Upper lobe of right lung (tissue), 1 donor: Measurements from ENCODE around the gene PARD3B. TPM values are rescaled to one million over a fixed set of nuclear protein-coding genes. Genes with fewer than 3 reads are reported as not detected.

ENCODE experiments used
- ATAC-seq: fragments of 200-7000 bp; cut with Tn5 transposase; one replicate; pipeline ENCODE4 v1.9.1; 2020; ENCODE audit warnings: mild to moderate bottlenecking, moderate library complexity
- DNase-seq: peaks from one replicate; pipeline ENCODE4 v3.0.0-alpha.2; 2020
- H3K27ac ChIP-seq: fragments of 200-600 bp; one replicate; pipeline ENCODE4 v1.8.0; 2022
- H3K27me3 ChIP-seq: fragments of 200-600 bp; one replicate; pipeline ENCODE4 v1.8.0; 2022; ENCODE audit warnings: mild to moderate bottlenecking
- H3K36me3 ChIP-seq: fragments of 200-600 bp; one replicate; pipeline ENCODE4 v1.8.0; 2022
- H3K4me1 ChIP-seq: fragments of 200-600 bp; one replicate; pipeline ENCODE4 v1.8.0; 2022
- H3K4me3 ChIP-seq: fragments of 200-600 bp; one replicate; pipeline ENCODE4 v1.8.0; 2022; ENCODE audit warnings: mild to moderate bottlenecking
- H3K9me3 ChIP-seq: fragments of 200-600 bp; one replicate; pipeline ENCODE4 v1.8.0; 2022
- intact Hi-C: fragments of 100-400 bp; cut with DNase I; formaldehyde crosslinking; loops from one replicate; pipeline ENCODE4 v1.11.0; 2022
- total RNA-seq: library from RNA; stranded (reverse); fragmentation: NEBNext Ultra II Directional; extraction: Animal tissue kit (Norgen Biotek cat#: 25700); gene quantifications from one replicate; pipeline ENCODE4 v1.2.1, GENCODE V29; 2021
- TF ChIP-seq, protein P1 (sequence below): fragments of 200-600 bp; IDR thresholded peaks from one replicate; pipeline ENCODE4 v1.8.0; 2022; ENCODE audit warnings: antibody characterized with exemption
- donor health status: DM: no; HTN: yes; CAD: no; lungs with severe emphysema.

The PARD3B gene
- total RNA-seq, 1 donor from 2014 or later: 32.5 TPM

DNA sequence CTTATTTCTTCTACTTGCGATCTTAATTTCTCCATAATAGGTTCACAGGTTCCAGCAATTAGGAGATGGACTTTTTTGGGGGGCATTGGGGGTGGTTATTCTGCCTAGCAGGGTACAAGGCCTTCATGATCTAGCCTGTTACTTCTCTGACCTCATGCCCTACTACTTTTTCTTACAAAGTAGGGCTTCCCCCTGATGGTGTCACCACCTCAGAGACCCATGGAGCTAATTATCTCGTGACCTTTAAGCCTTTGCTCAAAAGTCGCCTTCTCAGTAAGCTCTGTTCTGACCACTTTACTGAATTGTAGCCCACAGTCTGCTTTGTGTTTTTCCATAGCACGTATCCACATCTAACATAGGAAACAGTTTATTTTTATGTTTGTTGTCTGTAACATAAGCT, 458.0 kb downstream of the PARD3B start:
- no peaks in the 10 kb centered on the region for H3K36me3 ChIP-seq
- DNase-seq: no peak
- no peak for ATAC-seq
- H3K27me3 ChIP-seq: no peaks in the 10 kb centered on the region
- TF ChIP-seq, protein P1, sequence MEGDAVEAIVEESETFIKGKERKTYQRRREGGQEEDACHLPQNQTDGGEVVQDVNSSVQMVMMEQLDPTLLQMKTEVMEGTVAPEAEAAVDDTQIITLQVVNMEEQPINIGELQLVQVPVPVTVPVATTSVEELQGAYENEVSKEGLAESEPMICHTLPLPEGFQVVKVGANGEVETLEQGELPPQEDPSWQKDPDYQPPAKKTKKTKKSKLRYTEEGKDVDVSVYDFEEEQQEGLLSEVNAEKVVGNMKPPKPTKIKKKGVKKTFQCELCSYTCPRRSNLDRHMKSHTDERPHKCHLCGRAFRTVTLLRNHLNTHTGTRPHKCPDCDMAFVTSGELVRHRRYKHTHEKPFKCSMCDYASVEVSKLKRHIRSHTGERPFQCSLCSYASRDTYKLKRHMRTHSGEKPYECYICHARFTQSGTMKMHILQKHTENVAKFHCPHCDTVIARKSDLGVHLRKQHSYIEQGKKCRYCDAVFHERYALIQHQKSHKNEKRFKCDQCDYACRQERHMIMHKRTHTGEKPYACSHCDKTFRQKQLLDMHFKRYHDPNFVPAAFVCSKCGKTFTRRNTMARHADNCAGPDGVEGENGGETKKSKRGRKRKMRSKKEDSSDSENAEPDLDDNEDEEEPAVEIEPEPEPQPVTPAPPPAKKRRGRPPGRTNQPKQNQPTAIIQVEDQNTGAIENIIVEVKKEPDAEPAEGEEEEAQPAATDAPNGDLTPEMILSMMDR: no peak
- no peak overlapping the region for H3K27ac ChIP-seq
- H3K4me3 ChIP-seq: no peak overlapping the region
- intact Hi-C loops: no loop called here
- no peaks in the 10 kb centered on the region for H3K9me3 ChIP-seq
- no peaks in the 10 kb centered on the region for H3K4me1 ChIP-seq

DNA sequence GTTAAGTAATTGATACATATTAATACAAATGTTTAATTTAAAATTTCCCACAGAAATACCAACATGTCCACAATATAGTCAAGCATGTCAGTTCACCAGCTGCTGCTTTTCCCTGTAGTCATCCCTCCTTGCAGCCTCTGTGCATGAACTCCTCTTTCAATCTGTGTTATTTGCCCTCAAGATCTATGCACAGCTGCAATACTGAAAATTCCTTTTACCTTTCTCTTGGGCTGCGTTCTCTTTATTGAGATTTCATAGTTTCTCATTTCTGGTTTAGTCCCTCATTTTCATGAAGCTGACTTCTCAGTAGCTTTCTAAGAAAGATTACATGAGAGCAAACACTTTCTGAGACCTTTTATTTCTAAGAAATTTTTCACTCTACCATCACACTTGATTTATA, 464.9 kb downstream of the PARD3B start:
- TF ChIP-seq, protein P1: no peak
- Histone ChIP-seq H3K27me3 (no peaks in the 10 kb centered on the region), H3K36me3 (no peaks in the 10 kb centered on the region), H3K9me3 (no peaks in the 10 kb centered on the region), H3K4me1 (no peaks in the 10 kb centered on the region), H3K27ac (no peak overlapping the region), H3K4me3 (no peak overlapping the region)
- DNase-seq: no peak
- intact Hi-C loops: no loop called here
- ATAC-seq: no peak

DNA sequence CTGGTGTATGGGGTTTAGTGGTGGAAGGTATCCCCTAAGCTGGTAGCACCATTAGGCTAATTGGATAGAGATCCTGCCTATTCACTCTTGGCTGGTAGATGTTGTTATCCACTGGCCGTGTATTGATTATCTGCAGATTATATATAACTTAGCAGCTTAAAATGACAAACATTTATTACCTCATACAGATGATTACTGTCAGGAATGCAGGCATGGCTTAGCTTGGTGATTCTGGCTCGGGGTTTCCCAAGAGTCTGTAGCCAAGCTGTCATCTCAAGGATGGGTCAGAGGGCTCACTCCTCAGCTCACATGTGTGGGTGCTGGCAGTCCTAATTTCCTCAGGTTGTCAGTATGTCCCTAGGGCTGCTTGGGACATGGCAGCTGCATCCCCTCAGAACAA, 465.8 kb downstream of the PARD3B start:
- Histone ChIP-seq H3K36me3 (no peaks in the 10 kb centered on the region), H3K9me3 (no peaks in the 10 kb centered on the region), H3K27ac (no peak overlapping the region), H3K27me3 (no peaks in the 10 kb centered on the region), H3K4me3 (no peak overlapping the region), H3K4me1 (no peaks in the 10 kb centered on the region)
- TF ChIP-seq, protein P1: no peak
- intact Hi-C loops: no loop called here
- no peak for ATAC-seq
- no peak for DNase-seq

DNA sequence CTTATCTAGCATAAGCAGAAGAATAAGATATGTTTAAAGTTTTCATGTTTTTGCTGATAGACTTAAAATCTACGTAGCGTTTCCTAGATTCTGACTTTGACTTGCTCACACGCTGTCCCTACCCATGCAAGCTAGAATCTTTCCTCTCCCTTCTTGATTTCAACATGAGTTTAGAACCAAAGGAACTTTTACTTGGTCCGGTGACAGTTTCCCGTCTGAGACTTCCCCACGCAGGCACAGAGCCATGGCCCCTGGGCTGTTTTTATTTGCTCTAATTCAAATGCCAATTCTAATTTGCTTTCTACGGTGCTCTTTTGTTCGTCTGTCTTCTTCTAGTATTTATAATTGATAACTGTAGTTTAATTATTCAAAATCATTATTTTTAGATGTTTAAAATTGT, 467.7 kb downstream of the PARD3B start:
- ATAC-seq (no peak), DNase-seq (no peak)
- Histone ChIP-seq H3K4me1 (no peaks in the 10 kb centered on the region), H3K9me3 (no peaks in the 10 kb centered on the region), H3K36me3 (no peaks in the 10 kb centered on the region), H3K27ac (no peak overlapping the region), H3K4me3 (no peak overlapping the region), H3K27me3 (no peaks in the 10 kb centered on the region)
- intact Hi-C loops: no loop called here
- TF ChIP-seq, protein P1: no peak

DNA sequence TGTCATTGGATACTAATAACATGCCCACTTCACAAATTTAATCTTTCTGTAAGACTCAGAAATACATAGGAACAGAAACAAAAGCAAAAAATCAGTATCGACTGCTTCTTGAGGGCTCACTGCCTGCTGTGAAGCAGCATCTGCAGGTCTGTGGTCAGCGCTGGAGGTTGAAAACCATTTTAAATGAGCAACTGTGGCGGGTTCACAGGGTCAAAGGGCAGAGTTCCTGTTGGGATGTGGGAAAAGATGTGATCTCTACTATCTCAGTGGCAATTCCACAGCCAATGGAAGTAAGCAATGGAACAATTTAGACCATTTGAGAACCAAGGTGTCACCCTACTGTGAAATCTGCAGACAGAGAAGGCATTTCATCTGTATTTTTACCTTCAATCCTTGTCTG, 468.3 kb downstream of the PARD3B start:
- Histone ChIP-seq H3K4me1 (no peaks in the 10 kb centered on the region), H3K36me3 (no peaks in the 10 kb centered on the region), H3K27me3 (no peaks in the 10 kb centered on the region), H3K27ac (no peak overlapping the region), H3K4me3 (no peak overlapping the region), H3K9me3 (no peaks in the 10 kb centered on the region)
- intact Hi-C loops: no loop called here
- TF ChIP-seq, protein P1: no peak
- DNase-seq: no peak
- ATAC-seq: no peak

DNA sequence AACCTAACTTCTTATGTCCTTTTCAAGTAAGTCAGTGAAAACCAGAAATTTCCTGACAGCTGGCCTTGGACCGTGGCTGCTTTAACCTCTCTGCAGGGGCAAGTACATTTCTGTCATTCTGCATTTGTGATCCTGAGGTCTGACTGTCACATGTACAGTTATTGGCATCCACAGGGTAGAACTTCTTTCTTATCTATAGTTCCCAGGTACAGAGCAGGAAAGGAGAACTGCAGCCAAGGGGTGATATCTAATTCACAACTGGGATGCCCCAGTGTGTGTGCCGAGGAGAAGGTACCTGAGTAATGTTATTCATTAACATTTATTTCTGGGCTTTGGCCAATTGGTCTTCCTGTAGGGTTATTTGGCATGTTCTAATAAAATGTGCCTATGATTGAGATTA, 468.9 kb downstream of the PARD3B start:
- TF ChIP-seq, protein P1: no peak
- Histone ChIP-seq H3K4me1 (no peaks in the 10 kb centered on the region), H3K27me3 (no peaks in the 10 kb centered on the region), H3K9me3 (no peaks in the 10 kb centered on the region), H3K27ac (no peak overlapping the region), H3K4me3 (no peak overlapping the region), H3K36me3 (no peaks in the 10 kb centered on the region)
- intact Hi-C loops: no loop called here
- DNase-seq (no peak), ATAC-seq (no peak)
